GM18951 (cell line): ENCODE measurements around the gene LCE1E.

ENCODE experiments used
- POLR2A ChIP-seq: IDR thresholded peaks from 4 replicates; pipeline ENCODE4 v1.6.1; 2011; ENCODE audit warnings: mild to moderate bottlenecking; ENCODE audit not compliant: insufficient read length, insufficient read depth; ENCODE audit errors: extremely low read depth
- in situ Hi-C: fragments of 300-500 bp; cut with MboI; formaldehyde crosslinking; loops from one replicate; pipeline ENCODE4 v1.12.0; 2022; ENCODE audit warnings: low sequenced_read_pairs, mixed read lengths, inconsistent platforms; ENCODE audit not compliant: unreplicated experiment

LCE1E gene

DNA sequence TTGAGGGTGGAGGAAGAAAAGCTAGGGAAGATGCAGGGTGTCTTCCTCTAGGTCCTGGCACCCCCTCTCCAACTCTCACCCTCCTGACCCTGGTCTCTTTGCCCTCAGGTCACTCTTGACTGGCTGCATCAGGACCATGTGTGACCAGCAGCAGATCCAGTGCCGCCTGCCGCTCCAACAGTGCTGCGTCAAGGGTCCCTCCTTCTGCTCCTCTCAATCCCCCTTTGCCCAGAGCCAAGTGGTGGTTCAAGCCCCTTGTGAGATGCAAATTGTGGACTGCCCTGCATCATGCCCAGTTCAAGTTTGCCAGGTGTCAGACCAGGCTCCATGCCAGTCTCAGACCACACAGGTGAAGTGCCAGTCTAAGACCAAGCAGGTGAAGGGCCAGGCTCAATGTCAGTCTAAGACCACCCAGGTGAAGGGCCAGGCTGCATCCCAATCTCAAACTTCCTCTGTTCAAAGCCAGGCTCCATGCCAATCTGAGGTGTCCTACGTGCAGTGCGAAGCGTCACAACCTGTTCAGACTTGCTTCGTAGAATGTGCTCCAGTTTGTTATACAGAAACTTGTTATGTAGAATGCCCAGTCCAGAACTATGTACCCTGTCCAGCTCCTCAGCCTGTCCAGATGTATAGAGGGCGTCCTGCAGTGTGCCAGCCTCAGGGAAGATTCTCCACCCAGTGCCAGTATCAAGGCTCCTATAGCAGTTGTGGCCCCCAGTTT, 26.4 kb upstream of the LCE1E start:
- in situ Hi-C loops, result no loop called here
- TF ChIP-seq POLR2A, result no peak

DNA sequence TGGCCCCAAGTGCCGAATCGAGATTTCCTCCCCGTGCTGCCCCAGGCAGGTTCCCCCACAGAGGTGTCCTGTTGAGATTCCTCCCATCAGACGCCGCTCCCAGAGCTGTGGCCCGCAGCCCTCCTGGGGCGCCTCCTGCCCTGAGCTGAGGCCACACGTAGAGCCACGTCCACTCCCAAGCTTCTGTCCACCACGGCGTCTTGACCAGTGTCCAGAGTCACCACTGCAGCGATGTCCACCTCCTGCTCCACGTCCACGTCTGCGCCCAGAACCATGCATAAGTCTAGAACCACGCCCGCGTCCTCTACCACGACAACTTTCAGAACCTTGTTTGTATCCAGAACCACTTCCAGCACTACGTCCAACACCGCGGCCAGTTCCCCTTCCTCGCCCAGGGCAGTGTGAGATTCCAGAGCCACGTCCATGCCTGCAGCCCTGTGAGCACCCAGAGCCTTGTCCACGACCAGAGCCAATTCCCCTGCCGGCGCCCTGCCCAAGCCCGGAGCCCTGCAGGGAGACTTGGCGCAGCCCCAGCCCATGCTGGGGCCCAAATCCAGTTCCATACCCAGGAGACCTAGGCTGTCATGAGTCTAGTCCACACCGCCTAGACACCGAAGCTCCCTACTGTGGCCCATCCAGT, 25.4 kb upstream of the LCE1E start:
- in situ Hi-C loops, result no loop called here

DNA sequence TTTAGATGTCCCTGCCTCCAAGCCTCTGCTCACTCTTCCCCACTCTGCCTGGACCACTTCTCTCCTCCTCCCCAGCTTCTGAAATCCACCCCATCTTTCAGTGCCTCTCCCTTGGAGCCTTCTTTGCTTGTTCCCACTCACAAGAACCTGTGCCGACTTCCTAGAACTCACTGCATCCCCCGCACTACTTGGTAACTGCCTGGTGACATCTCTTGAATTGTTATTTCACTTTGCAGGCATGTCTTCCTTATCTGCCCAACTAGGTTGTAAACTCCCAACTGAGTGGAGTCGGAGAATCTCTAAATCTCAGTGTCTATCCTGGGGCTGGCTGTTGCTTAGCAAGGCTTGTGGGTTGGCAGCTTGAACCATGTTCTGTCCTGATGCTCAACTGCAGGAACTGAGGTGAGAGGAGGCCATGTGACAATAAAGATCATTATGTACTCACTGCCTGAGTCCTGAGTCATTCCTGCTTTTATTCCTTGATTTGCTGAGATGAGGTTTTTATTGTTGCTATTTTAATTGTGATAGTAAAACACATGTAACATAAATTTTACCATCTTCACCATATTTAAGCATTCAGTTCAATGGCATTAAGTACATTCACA, 24.3 kb upstream of the LCE1E start:
- in situ Hi-C loops, result no loop called here
- no peak for TF ChIP-seq POLR2A

More for the DNA sequence above, 25.4 kb upstream of the LCE1E start:
- no peak for TF ChIP-seq POLR2A

DNA sequence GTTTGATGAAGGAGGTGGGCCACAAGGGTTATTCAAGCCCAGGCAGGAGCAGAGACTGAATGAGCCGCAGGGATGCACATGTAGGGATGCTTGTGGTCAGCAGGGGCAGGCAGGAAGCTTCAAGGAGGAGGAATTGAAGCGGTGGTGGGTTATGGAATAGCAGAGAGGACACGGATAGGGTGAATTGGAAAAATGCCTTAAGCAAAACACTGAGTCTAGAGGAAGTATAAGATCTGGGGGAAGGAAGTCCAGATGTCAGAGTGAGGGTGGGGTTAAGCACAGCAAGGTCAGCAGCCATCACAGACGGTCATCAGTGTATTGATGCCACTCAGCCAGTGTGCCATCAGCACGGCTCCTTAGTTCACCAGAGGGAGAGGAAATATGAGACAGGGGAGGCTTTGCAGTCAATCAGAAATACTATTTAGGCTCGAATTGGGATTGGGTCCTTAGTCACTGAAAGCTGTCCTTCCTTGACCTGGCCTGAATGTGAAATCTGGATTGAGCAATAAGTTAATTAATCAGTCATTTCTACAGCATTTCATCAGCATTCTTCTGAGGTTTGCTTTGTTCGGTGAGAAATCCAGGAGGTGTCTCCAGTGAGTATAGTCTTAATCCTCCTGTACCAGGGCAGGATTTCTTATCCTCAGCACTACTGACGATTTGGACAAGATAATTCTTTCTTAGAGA, 17.1 kb upstream of the LCE1E start:
- in situ Hi-C loops, result no loop called here

DNA sequence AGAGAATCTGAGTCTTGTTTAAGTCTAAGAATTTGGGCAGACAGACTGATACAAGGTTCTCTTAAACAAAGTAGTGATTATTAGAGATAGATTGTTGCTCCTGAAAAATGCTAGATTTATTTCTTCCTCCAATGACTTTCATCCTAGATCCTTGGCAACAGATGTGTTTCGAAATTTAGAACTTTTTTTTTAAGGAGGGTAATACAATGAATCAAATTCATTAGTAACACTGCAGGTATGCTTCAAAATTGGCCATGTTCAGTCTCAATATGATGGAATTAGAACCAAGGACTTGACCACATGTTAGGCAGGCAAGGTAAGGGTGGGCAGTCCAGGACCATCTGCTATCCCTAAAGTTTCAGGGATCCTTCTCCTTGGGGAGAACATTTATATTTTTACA, 15.6 kb upstream of the LCE1E start:
- in situ Hi-C loops, result no loop called here
- no peak for TF ChIP-seq POLR2A

More for the DNA sequence above, 17.1 kb upstream of the LCE1E start:
- no peak for TF ChIP-seq POLR2A

DNA sequence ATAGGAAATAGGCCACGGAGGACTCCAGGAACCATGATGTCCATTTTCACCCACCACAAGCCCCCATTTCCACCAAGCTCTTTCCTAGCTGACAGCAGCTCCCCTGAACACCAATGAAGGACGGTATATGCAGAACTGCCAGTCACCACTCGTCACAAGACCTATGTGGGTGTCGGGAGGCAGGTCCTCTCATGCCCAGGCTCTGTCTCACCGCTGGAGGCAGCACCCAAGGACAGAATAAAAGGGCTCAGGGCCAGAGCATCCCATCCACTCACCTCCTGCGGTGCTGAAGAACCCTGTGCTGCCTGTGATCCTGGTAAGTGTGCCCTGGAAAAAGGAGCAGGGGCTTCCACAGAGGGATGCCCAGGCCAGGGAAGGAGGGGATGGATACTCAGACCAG, 11.2 kb upstream of the LCE1E start, which contains the start of gene LCE1F:
Gene LCE1F, plus strand, starts transcription at position 266 of the 400 bp plus-strand sequence. CDS start 1,232 bp downstream, outside the sequence.
- no peak for TF ChIP-seq POLR2A
- in situ Hi-C loops, result no loop called here

DNA sequence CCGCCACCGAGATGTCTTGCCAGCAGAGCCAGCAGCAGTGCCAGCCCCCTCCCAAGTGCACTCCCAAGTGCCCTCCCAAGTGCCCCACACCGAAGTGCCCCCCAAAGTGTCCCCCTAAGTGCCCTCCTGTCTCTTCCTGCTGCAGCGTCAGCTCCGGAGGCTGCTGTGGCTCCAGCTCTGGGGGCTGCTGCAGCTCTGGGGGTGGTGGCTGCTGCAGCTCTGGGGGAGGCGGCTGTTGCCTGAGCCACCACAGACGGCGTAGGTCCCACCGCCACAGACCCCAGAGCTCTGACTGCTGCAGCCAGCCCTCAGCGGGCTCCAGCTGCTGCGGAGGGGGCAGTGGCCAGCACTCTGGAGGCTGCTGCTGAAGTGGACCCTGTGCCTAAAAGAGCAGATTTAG, 9.7 kb upstream of the LCE1E start:
- in situ Hi-C loops, result no loop called here
- TF ChIP-seq POLR2A, result no peak

DNA sequence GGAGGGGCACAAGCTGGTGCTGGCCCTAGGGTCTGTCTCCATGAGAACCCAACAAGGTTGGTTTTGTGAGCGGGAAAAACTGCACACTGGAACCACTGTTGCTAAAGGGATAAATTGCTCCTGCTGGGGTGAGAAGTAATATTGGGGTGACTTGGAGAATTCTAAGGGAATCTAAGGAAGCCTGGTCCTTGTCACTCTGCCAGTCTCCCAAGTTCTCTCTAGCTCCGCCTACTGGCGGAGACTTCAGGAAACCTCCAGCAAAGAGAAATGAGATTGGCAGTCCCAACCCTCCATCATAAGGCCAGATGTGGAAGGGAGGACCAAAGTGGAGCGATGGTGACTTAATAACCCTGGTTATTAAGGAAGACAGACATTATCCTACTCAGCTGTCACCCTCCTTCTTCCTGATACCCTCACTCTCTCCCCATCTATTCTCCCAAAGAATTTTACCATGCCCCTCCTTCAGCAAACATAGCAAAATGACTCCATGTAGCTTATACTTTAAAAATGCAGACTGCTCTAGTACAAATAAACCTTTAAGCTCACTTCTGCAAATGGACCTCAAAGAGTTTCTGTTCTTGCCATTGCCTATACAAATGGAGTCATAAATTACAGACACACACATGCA, 8.4 kb upstream of the LCE1E start:
- in situ Hi-C loops, result no loop called here
- TF ChIP-seq POLR2A, result no peak

DNA sequence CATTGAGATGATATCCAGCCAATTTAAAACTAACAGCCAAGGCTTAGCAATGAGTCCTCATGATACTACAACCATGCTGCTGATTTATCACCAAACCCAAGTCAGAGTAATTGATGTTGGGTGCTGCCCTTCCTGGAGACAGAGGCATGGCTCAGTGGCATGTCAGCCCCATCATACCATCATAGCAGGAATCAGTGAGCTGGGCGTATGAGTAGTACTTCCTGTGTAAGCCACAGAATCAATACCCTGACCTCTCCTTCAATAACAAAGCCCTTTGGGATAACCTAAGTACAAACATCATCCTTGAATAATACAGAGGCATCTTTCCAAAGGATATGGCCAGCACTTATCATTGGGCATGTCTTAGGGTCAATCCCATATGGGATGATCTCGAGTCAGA, 3.0 kb upstream of the LCE1E start:
- no peak for TF ChIP-seq POLR2A
- in situ Hi-C loops, result no loop called here

DNA sequence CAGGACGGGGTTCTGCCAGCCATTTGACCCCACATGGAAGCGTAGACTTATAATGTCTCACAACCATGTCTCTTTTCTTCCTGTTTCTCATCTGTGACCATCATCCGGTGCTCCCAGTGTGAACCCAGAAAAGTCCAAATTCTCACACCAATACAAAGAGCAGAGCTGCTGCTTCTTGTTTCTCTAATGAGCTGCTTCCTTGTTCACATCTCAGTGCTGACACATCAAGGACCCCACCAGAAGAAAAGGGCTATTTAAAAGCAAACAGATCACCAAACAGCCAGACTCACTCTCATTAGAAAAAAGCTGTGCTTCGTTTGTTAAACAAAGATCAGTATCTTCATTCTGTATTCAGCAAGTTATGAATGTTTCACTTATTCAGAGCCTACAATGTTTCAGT, 9.6 kb downstream of the LCE1E start:
- TF ChIP-seq POLR2A, result no peak
- in situ Hi-C loops, result no loop called here

DNA sequence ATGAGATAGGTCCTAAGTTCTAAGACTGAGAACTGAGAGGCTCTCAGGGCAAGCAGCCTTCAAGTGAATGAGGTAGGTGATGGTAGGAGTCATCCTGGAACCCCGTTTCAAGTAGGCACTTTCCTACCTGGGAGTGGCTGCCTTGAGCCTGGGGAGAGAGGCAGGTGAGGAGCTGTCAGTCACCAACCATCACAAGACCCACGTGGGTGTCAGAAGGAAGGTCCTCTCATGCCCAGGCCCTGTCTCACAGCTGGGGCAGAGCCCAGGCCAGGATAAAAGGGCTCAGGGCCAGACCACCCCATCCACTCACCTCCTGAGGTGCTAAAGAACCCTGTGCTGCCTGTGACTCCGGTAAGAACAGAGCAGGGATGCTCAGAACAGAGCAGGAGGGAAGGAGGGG, 10.4 kb downstream of the LCE1E start, which contains the start of gene LCE1D:
Gene LCE1D, plus strand, starts transcription at position 301 of the 400 bp plus-strand sequence. CDS start 1,074 bp downstream, outside the sequence.
- in situ Hi-C loops, result no loop called here
- TF ChIP-seq POLR2A, result no peak

DNA sequence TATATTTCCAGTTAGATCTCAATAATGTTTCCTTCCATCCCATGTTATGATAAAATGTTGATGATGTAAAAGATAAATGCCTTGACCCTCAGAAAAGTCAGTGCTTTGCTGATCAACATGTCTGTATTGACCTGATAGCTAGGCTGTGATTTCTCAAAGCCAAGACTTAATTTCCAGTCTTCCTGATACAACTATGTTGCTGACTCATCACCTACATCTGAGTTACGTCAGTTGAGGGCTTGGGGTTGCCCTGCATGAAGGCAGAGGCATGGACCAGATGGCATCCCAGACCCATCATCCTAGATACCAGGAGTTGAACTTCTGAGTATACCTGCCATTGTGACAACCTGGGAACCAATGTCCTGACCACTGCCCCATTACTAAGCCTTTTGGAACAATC, 15.3 kb downstream of the LCE1E start:
- in situ Hi-C loops, result no loop called here

DNA sequence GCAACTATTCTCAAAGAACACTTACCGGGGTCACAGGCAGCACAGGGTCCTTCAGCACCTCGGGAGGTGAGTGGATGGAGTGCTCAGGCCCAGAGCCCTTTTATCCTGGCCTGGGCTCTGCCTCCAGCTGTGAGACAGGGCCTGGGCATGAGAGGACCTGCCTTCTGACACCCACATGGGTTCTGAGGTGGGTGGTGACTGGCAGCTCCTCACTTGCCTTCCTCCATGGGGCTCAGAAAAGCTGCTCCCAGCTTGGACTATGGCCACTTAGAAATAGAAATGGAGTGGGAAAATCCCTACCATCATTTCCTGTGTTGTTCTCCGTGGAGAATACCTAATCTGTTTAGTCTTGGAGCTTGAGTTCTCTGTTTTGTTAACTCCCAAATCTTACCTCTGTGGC, 20.5 kb downstream of the LCE1E start, which contains the start of gene LCE1C:
Gene LCE1C, minus strand, starts transcription at position 76 of the 400 bp plus-strand sequence. CDS start 1,173 bp downstream, outside the sequence.
- in situ Hi-C loops, result no loop called here
- no peak for TF ChIP-seq POLR2A

More for the DNA sequence above, 15.3 kb downstream of the LCE1E start:
- TF ChIP-seq POLR2A, result no peak
